Activated CD8-positive, alpha-beta T cell treated with anti-CD3 and anti-CD28 coated beads for 36 hours (primary cell): ENCODE results near the gene NKAPL. TPM values are rescaled to one million over a fixed set of nuclear protein-coding genes. Genes with fewer than 3 reads are reported as not detected.

Experiments used
- ATAC-seq: fragments of 200-7000 bp; cut with Tn5 transposase; one replicate; pipeline ENCODE4 v1.10.0; 2021; ENCODE audit warnings: mild to moderate bottlenecking, moderate library complexity
- CTCF ChIA-PET: fragments of 350-600 bp; sonication (Branson Sonifier 250); formaldehyde crosslinking; loops from one replicate; lab custom pipeline; 2021; ENCODE audit warnings: antibody characterized with exemption; lab: Charles Lee
- POLR2A ChIA-PET: fragments of 350-600 bp; sonication (Branson Sonifier 250); formaldehyde crosslinking; loops from one replicate; lab custom pipeline; 2021; ENCODE audit warnings: antibody characterized with exemption; lab: Charles Lee
- DNase-seq: peaks from one replicate; pipeline ENCODE4 v3.0.0-alpha.2; 2020
- H3K27ac Mint-ChIP-seq: one replicate; pipeline ENCODE4 v1.8.0; 2021; ENCODE audit warnings: mild to moderate bottlenecking, mixed read lengths
- H3K27me3 Mint-ChIP-seq: one replicate; pipeline ENCODE4 v1.8.0; 2021; ENCODE audit warnings: mixed read lengths
- H3K36me3 Mint-ChIP-seq: one replicate; pipeline ENCODE4 v1.8.0; 2021; ENCODE audit warnings: low read depth, mixed read lengths
- H3K4me1 Mint-ChIP-seq: one replicate; pipeline ENCODE4 v1.8.0; 2021; ENCODE audit warnings: low read depth, mixed read lengths
- H3K4me3 Mint-ChIP-seq: one replicate; pipeline ENCODE4 v1.8.0; 2021; ENCODE audit warnings: mild to moderate bottlenecking, moderate library complexity, mixed read lengths
- H3K9me3 Mint-ChIP-seq: one replicate; pipeline ENCODE4 v1.8.0; 2021; ENCODE audit warnings: mixed read lengths
- CTCF ChIP-seq: fragments of 200-600 bp; IDR thresholded peaks from one replicate; pipeline ENCODE4 v1.8.0; 2022; ENCODE audit warnings: antibody characterized with exemption, mild to moderate bottlenecking
- intact Hi-C: fragments of 100-400 bp; cut with micrococcal nuclease; formaldehyde crosslinking; loops from one replicate; pipeline ENCODE4 v1.10.0; 2022
- total RNA-seq, 2 experiments: library from RNA; stranded (reverse); gene quantifications; one replicate each; pipeline ENCODE4 v1.2.3, GENCODE V29; 2021

Gene NKAPL
- total RNA-seq, 2 experiments from 2014 or later: not detected

GRCh38 chr6:28269492-28269891, 10.4 kb downstream of the NKAPL start:
- CTCF ChIA-PET: no interaction called here
- intact Hi-C loops: loop anchor here (10.0 kb wide), 1 partner anchor 85 kb away; no protein-coding TSS in a partner anchor
- POLR2A ChIA-PET: interaction anchor here (1.2 kb wide), 1 partner anchor 10 kb away, joined by 3 read pairs; no protein-coding TSS in a partner anchor
- Mint-ChIP-seq H3K27ac (peak overlapping the region; percentile 69), H3K36me3 (peaks cover 15% of the 10 kb centered on the region), H3K4me3 (no peak overlapping the region), H3K9me3 (peaks cover 2% of the 10 kb centered on the region), H3K4me1 (peaks cover 26% of the 10 kb centered on the region), H3K27me3 (no peaks in the 10 kb centered on the region)
- DNase-seq: no peak
- no peak for TF ChIP-seq CTCF
- peak; percentile 47 for ATAC-seq

GRCh38 chr6:28274888-28275287, 15.8 kb downstream of the NKAPL start:
- POLR2A ChIA-PET: interaction anchor here (0.6 kb wide), 1 partner anchor 24 kb away, joined by 3 read pairs; no protein-coding TSS in a partner anchor
- no peak for TF ChIP-seq CTCF
- no peaks in the 10 kb centered on the region for H3K27me3 Mint-ChIP-seq
- ATAC-seq (no peak), DNase-seq (no peak)
- intact Hi-C loops: no loop called here
- peaks cover 15% of the 10 kb centered on the region for H3K4me1 Mint-ChIP-seq
- no peaks in the 10 kb centered on the region for H3K9me3 Mint-ChIP-seq
- H3K4me3 Mint-ChIP-seq: no peak overlapping the region
- peak overlapping the region; percentile 40 for H3K27ac Mint-ChIP-seq
- CTCF ChIA-PET: interaction anchor here (0.7 kb wide), 1 partner anchor 9 kb away, joined by 3 read pairs; no protein-coding TSS in a partner anchor
- peaks cover 36% of the 10 kb centered on the region for H3K36me3 Mint-ChIP-seq

GRCh38 chr6:28277746-28278145, 18.6 kb downstream of the NKAPL start:
- DNase-seq (no peak), ATAC-seq (no peak)
- ChIA-PET POLR2A (interaction anchor here (1.1 kb wide), 1 partner anchor 24 kb away, joined by 3 read pairs; no protein-coding TSS in a partner anchor), CTCF (interaction anchor here (0.8 kb wide), 1 partner anchor 78 kb away, joined by 4 read pairs; no protein-coding TSS in a partner anchor)
- Mint-ChIP-seq H3K27me3 (peaks cover 7% of the 10 kb centered on the region), H3K9me3 (no peaks in the 10 kb centered on the region), H3K4me3 (no peak overlapping the region), H3K36me3 (peaks cover 29% of the 10 kb centered on the region), H3K27ac (no peak overlapping the region), H3K4me1 (peaks cover 19% of the 10 kb centered on the region)
- TF ChIP-seq CTCF: no peak
- intact Hi-C loops: no loop called here

- intact Hi-C loops: no loop called here
- H3K4me3 Mint-ChIP-seq: peak overlapping the region; percentile 83
- H3K27me3 Mint-ChIP-seq: peaks cover 10% of the 10 kb centered on the region
- ChIA-PET CTCF (interaction anchor here (1.0 to 1.8 kb wide), 4 partner anchors 13 to 76 kb away, joined by 3 to 4 read pairs (median 3); partner anchors contain the start of gene ZSCAN26), POLR2A (no interaction called here)
- H3K9me3 Mint-ChIP-seq: no peaks in the 10 kb centered on the region
- peaks cover 18% of the 10 kb centered on the region for H3K36me3 Mint-ChIP-seq
- DNase-seq (no peak), ATAC-seq (no peak)
- no peak overlapping the region for H3K27ac Mint-ChIP-seq
- TF ChIP-seq CTCF: no peak
- H3K4me1 Mint-ChIP-seq: peaks cover 13% of the 10 kb centered on the region
Observed at GRCh38 chr6:28280595-28281287, 21.6 kb downstream of the NKAPL start.
